HL-60 (cell line): ENCODE results near the gene GMPR.

Experiments used
- DNase-seq, 2 experiments: peaks; one replicate each; pipeline ENCODE4 v3.0.0-alpha.2; 2010 to 2020; ENCODE audit warnings: low read depth in 1 of 2, low spot score in 1 of 2
- H3K27ac ChIP-seq: fragments of 250-450 bp; sonication (Bioruptor Pico); replicated peaks from 2 replicates; pipeline ENCODE4 v1.5.1; 2020; ENCODE audit warnings: mild to moderate bottlenecking, moderate library complexity
- H3K27me3 ChIP-seq: fragments of 250-450 bp; sonication (Bioruptor Pico); 2 replicates; pipeline ENCODE4 v1.5.1; 2021; ENCODE audit warnings: mild to moderate bottlenecking, moderate library complexity; ENCODE audit not compliant: insufficient read depth, poor library complexity, severe bottlenecking
- H3K4me3 ChIP-seq: replicated peaks from 2 replicates; pipeline ENCODE4 v1.5.1; 2011; ENCODE audit warnings: mild to moderate bottlenecking, control low read depth, low read length; ENCODE audit not compliant: insufficient read depth
- CTCF ChIP-seq: IDR thresholded peaks from one replicate; pipeline ENCODE4 v1.5.1; 2011; ENCODE audit warnings: low read length, control low read depth, inconsistent platforms; ENCODE audit not compliant: insufficient read depth
- GABPA ChIP-seq: IDR thresholded peaks from 2 replicates; pipeline ENCODE4 v1.6.1; 2012; ENCODE audit warnings: low read depth
- POLR2AphosphoS5 ChIP-seq: IDR thresholded peaks from 2 replicates; pipeline ENCODE4 v1.6.1; 2012; ENCODE audit warnings: low read depth
- REST ChIP-seq: IDR thresholded peaks from 2 replicates; pipeline ENCODE4 v1.6.1; 2012; ENCODE audit warnings: low read depth; ENCODE audit not compliant: insufficient replicate concordance
- SPI1 ChIP-seq: IDR thresholded peaks from 2 replicates; pipeline ENCODE4 v1.6.1; 2012; ENCODE audit warnings: low read depth, mild to moderate bottlenecking, borderline replicate concordance
- long read RNA-seq: library from polyadenylated mRNA; unstranded; transcript quantifications from one replicate; pipeline ENCODE4 v2.0.0, GENCODE V29; 2020

GMPR gene
- long read RNA-seq: 0 reads

GRCh38 chr6:16238057-16238962 lies at the start of gene GMPR:
Gene GMPR (plus strand): TSS chr6:16238587. CDS start chr6:16238694, 107 bp downstream.
- Histone ChIP-seq H3K4me3 (peak within 1 kb of the TSS; percentile 49), H3K27ac (no peak within 1 kb of the TSS), H3K27me3 (peaks cover 31% of the 10 kb centered on the region)
- TF ChIP-seq REST (no peak), GABPA (no peak), POLR2AphosphoS5 (no peak), SPI1 (no peak), CTCF (no peak)
- peak; percentile 36 to 53 for DNase-seq

- H3K27ac ChIP-seq: no peak overlapping the region
- no peak for TF ChIP-seq REST
- TF ChIP-seq GABPA: no peak
- TF ChIP-seq CTCF: no peak
- no peak for TF ChIP-seq POLR2AphosphoS5
- no peak for TF ChIP-seq SPI1
- no peak overlapping the region for H3K4me3 ChIP-seq
- no peak for DNase-seq
- peaks cover 4% of the 10 kb centered on the region for H3K27me3 ChIP-seq
Observed at GRCh38 chr6:16190214-16190613, 48.2 kb upstream of the GMPR start.

- Histone ChIP-seq H3K27ac (no peak overlapping the region), H3K4me3 (no peak overlapping the region), H3K27me3 (peaks cover 4% of the 10 kb centered on the region)
- no peak for DNase-seq
- no peak for TF ChIP-seq POLR2AphosphoS5
- TF ChIP-seq SPI1: no peak
- no peak for TF ChIP-seq GABPA
- no peak for TF ChIP-seq REST
- no peak for TF ChIP-seq CTCF
Observed at GRCh38 chr6:16196260-16196983, 42.0 kb upstream of the GMPR start.
